Measurements from ENCODE around the gene NEURL2.

Gene NEURL2

DNA sequence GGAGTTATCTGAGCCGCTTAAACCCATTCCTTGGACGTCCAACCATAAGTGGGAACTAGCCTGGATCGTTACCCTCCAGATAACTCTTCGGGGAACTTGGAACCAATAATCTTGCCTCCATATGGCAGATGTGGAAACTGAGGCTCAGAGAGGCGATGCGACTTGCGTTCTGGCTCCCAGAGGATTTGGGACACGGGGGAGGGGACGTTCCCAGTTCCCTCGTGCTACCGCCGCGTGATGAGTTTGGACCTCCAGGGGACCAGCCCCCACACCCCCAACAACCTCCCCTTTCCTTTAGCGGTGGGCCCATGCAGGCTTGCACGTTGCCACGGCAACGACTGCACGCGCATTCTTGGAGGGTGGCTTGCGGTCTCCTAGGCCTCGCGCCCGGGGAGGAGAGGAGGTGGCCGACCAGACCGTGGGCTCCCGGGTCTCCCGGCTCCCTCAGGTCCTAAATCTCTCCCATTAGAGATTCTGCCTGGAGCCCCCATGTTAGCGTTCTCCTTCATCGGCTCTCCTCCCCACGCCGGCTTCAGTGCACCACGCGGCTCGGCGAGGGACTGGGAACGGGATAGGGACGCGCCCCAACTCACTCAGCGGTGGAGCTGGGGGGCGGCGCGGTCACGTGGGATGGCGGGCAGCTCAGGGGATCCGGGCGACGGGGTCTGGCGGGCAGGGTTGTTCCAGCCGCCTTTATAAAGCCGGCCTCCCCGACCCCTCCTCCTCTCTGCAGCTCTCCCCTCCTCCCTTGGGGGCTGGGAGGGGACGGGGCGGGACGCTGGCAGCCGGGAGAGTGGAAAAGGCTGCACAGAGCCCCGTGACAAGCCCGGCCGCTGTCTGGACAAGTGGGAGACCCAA, 20.7 kb upstream of the NEURL2 start, which contains the start of gene PLTP:
Gene PLTP, minus strand, starts transcription at position 670 of the 858 bp plus-strand sequence. CDS start 703 bp downstream, outside the sequence.
- peak within 1 kb of the TSS; percentile 31 for H3K4me3 ChIP-seq (ENCODE audit: low read depth, low read length)
- peak within 1 kb of the TSS; percentile 22 for H3K9ac ChIP-seq
- peak within 1 kb of the TSS; percentile 32 for H3K4me2 ChIP-seq (ENCODE audit: low read length)
- no peak for TF ChIP-seq CTCF (IDR thresholded peaks at IDR 0.05)
- H3K36me3 ChIP-seq (ENCODE audit: control insufficient read depth, insufficient read depth, low read length) = no peaks in the 10 kb centered on the region
- H3K9me3 ChIP-seq (ENCODE audit: control insufficient read depth, low read length) = no peaks in the 10 kb centered on the region
- H2AFZ ChIP-seq = peak within 1 kb of the TSS; percentile 94
- peak within 1 kb of the TSS; percentile 29 for H3K27ac ChIP-seq
- no peaks in the 10 kb centered on the region for H3K27me3 ChIP-seq (ENCODE audit: control insufficient read depth, insufficient read depth, low read length)
- peaks cover 8% of the 10 kb centered on the region for H3K4me1 ChIP-seq
- H3K79me2 ChIP-seq = no peaks in the 10 kb centered on the region

DNA sequence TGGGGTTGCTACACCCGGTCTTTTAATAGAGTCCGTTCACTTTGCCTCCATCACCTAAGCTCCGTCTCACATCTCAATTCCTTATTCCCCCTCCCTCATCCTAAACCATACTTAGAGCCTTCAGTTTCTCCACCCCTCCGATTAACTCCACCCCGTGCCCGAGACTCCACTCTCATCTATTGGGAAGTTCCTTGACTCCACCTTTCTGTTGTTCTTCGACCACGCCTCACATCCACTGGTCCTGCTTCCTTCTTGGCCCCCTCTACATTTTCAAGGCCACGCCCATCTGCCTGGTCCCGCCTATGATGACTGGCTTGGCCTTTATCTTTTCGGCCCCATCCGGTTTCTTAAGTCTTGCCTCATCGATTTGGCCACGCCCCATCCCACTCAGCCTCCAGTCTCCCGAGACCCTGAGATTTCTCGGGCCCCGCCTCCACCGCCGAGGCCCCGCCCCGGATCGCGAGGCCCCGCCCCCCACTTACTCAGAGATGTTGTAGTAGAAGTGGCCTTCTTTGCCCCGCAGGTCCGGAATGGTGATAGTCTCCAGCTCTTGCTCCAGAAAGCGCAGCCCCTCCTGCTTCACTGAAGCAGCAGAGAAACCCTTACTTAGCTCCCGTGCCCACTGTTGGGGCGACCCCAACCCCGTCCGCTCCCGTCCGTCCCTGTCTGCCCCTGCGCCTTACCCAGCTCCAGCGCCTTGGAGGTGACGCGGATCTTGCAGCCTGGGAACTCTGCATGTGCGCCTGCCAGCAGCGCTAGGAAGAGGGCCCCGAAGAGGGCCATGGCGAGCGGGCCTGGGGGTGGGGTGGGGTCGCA, 19.9 kb upstream of the NEURL2 start:
- no peaks in the 10 kb centered on the region for H3K79me2 ChIP-seq
- no peak for TF ChIP-seq CTCF (IDR thresholded peaks at IDR 0.05)
- H3K9ac ChIP-seq = no peak overlapping the region
- peak overlapping the region; percentile 32 for H3K4me2 ChIP-seq (ENCODE audit: low read length)
- peak overlapping the region; percentile 94 for H2AFZ ChIP-seq
- H3K27ac ChIP-seq = peak overlapping the region; percentile 32
- H3K9me3 ChIP-seq (ENCODE audit: control insufficient read depth, low read length) = no peaks in the 10 kb centered on the region
- H3K36me3 ChIP-seq (ENCODE audit: control insufficient read depth, insufficient read depth, low read length) = no peaks in the 10 kb centered on the region
- peaks cover 8% of the 10 kb centered on the region for H3K4me1 ChIP-seq
- peak overlapping the region; percentile 25 for H3K4me3 ChIP-seq (ENCODE audit: low read depth, low read length)
- H3K27me3 ChIP-seq (ENCODE audit: control insufficient read depth, insufficient read depth, low read length) = no peaks in the 10 kb centered on the region

- peaks cover 8% of the 10 kb centered on the region for H3K4me1 ChIP-seq
- no peak overlapping the region for H3K4me3 ChIP-seq (ENCODE audit: low read depth, low read length)
- H3K9ac ChIP-seq = no peak overlapping the region
- H3K27ac ChIP-seq = peak overlapping the region; percentile 32
- H3K79me2 ChIP-seq = no peaks in the 10 kb centered on the region
- H2AFZ ChIP-seq = peak overlapping the region; percentile 94
- H3K36me3 ChIP-seq (ENCODE audit: control insufficient read depth, insufficient read depth, low read length) = no peaks in the 10 kb centered on the region
- H3K4me2 ChIP-seq (ENCODE audit: low read length) = no peak overlapping the region
- no peaks in the 10 kb centered on the region for H3K27me3 ChIP-seq (ENCODE audit: control insufficient read depth, insufficient read depth, low read length)
- TF ChIP-seq CTCF (IDR thresholded peaks at IDR 0.05) = no peak
- H3K9me3 ChIP-seq (ENCODE audit: control insufficient read depth, low read length) = no peaks in the 10 kb centered on the region
Observed at GRCh38 chr20:45909817-45910669, 19.0 kb upstream of the NEURL2 start.

DNA sequence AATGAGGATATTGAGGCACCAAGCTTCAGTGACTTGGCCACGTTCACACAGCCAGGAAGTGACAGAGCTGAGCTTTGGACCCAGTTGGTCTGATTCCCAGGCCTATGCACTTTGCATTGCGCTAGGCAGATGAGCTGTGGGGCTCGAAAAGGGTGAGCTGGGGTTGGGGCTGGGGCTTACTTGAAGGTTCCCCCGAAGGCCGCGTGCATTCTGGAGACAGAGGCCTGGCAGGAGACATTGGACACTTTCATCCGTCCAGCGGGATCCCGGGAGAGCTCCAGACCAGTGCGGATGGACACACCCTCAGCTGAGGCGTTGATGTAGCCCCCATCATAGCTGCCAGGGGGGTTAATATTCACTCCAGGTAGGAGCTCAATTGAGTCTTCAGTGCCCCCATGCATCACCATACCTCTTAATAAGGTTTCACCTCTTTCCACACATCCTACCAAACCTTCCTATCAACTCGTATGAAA, 18.4 kb upstream of the NEURL2 start:
- Histone ChIP-seq H3K27ac (no peak overlapping the region), H2AFZ (no peak overlapping the region), H3K4me1 (peaks cover 8% of the 10 kb centered on the region), H3K9me3 (ENCODE audit: control insufficient read depth, low read length) (no peaks in the 10 kb centered on the region), H3K36me3 (ENCODE audit: control insufficient read depth, insufficient read depth, low read length) (no peaks in the 10 kb centered on the region), H3K79me2 (no peaks in the 10 kb centered on the region), H3K4me2 (ENCODE audit: low read length) (no peak overlapping the region), H3K9ac (no peak overlapping the region), H3K4me3 (ENCODE audit: low read depth, low read length) (no peak overlapping the region), H3K27me3 (ENCODE audit: control insufficient read depth, insufficient read depth, low read length) (no peaks in the 10 kb centered on the region)
- TF ChIP-seq CTCF (IDR thresholded peaks at IDR 0.05) = no peak
